ENCODE measurements around the gene TUBB. TPM values are rescaled to one million over a fixed set of nuclear protein-coding genes. Genes with fewer than 3 reads are reported as not detected.
"Not testable (repeated sequence)": the region's sequence is repeated elsewhere in the genome, so short reads cannot be mapped to it uniquely, and the experiment has no call there.

The TUBB gene
- total RNA-seq, 1 donor from 2014 or later = 913 TPM

GRCh38 chr6:30754631-30755030 is 34.5 kb downstream of the TUBB start:
- intact Hi-C loops (cut with micrococcal nuclease) = no loop called here

- intact Hi-C loops (cut with micrococcal nuclease) = not testable (repeated sequence)
Observed at GRCh38 chr6:30756405-30757003, 36.4 kb downstream of the TUBB start.

DNA sequence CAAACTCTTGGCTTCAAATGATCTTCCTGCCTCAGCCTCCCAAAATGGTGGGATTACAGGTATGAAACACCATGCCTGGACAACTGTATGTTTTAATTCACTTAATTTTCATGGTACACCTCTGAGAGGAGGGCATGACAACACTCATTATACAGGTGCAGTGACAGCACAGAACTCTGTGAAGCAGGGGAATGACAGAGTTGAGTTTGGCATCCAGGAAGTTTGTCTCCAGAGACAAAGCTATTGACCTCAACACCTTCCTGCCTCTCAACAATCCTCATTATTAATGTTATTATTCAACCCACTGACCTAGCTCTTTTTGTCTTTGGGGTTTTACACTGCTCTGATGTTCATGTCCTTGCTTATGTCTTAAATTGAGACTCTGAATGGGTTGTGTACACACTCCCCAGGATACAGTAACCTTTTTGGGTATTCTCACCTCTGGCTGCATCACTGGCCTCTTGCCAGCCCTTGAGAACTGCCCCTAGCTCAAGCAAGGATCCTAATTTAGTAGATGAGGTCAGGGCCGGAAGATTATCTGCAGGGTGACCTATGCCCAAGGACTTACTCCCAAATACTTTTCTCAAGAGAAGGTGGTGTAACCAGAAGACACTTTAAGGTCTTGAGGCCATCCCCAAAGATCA is 37.2 kb downstream of the TUBB start:
- intact Hi-C loops (cut with micrococcal nuclease) = no loop called here

DNA sequence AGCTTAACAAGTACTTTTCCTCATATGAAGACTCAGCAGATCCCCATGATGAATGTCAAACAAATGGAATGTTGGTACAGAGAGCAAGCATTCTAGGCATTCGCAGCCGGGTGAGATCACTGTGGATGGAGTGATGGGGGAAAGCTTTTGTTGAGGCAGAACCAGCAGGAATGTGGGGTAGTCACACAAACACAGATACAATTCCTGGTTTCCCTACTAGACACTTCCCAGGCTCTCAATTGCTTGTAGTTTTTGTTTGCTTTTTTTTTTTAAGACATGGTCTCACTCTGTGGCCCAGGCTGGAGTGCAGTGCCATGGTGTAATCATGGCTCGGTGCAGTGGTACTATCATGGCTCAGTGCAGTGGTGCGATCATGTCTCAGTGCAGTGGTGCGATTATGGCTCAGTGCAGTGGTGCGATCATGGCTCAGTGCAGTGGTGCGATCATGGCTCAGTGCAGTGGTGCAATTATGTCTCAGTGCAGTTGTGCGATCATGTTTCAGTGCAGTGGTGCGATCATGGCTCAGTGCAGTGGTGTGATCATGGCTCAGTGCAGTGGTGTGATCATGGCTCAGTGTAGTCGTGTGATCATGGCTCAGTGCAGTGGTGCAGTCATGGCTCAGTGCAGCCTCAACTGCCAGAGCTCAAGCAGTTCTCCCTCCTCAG is 39.6 kb downstream of the TUBB start:
- intact Hi-C loops (cut with micrococcal nuclease) = no loop called here

- intact Hi-C loops (cut with micrococcal nuclease) = no loop called here
Observed at GRCh38 chr6:30760549-30760948, 40.4 kb downstream of the TUBB start.

GRCh38 chr6:30761791-30762429 is 41.8 kb downstream of the TUBB start:
- intact Hi-C loops (cut with micrococcal nuclease) = no loop called here

DNA sequence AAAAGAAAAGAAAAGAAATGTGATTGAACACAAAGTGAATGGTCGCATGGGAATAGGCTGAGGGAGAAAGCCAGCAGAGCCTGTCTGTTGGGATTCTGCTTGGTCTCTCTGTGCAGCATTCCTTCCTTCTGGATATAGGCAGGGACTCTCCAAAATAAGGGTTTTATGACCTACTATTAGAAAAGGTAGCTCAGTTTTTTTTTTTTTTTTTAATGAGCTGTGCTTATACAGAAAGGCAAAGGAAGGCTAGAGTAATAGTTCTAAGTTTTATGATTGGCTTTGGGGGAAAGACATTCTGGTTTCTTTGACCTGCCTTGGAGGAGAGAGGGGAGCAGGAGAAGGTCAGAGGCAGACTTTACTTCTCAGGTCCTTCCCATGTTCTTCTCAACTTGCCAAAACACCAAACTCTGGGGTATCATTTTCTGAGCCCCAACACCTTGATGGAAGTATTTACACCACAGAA is 43.0 kb downstream of the TUBB start:
- intact Hi-C loops (cut with micrococcal nuclease) = no loop called here

DNA sequence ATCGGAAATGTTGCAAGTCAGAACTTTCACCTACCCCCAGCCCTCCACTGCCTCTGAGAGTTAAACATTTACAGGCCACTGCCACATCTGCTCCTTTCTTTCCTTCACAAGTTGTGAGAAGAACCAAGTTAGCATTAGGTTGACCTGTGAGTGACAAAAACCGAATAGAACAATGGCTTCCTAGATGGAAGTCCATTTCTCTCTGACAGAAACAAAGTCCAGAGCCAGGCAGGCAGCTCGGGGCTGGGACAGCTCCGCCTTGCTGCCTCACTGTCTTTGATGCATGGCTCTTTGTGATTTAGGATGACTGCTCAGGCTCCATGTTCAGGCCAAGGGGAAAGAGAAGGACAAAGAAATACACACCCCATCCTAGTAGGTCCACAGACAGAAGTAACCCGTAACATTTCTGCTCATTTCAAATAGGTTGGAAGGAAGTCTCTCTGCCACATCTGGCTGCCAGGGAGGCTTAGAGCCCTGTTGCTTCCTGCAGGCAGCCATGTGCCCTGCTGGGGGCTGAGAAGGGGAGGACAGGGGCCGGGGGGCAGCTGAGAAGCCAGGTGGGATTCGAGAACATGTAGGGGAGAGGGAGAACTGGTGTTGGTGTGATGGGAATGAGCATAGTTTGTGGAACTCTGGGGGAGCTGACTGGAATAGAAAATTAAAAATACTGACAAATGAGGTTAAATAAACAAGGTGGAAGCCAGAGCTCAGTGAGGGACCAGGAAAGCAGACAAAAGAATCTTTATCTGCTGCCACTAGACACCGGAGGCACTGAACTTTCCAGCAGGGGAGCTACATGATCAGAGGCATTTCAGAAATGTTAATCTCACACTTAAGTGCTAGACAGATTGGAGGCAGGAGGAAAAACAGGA is 43.7 kb downstream of the TUBB start:
- intact Hi-C loops (cut with micrococcal nuclease) = no loop called here

DNA sequence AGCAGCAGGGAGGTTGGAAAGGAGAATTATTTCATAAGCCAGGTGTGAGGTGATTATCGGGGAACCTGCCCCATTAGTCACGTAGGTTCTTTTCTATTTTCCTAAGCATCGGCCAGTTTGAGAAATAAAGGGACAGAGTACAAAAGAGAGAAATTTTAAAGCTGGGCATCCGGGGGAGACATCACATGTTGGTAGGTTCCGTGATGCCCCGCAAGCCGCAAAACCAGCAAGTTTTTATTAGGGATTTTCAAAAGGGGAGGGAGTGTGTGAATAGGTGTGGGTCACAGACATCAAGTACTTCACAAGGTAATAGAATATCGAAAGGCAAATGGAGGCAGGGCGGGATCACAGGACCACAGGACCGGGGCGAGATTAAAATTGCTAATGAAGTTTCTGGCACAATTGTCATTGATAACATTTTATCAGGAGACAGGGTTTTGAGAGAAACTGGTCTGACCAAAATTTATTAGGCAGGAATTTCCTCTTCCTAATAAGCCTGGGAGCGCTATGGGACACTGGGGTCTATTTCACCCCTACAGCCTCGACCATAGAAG is 44.4 kb downstream of the TUBB start:
- intact Hi-C loops (cut with micrococcal nuclease) = not testable (repeated sequence)

GRCh38 chr6:30765495-30765894 is 45.3 kb downstream of the TUBB start:
- intact Hi-C loops (cut with micrococcal nuclease) = not testable (repeated sequence)

GRCh38 chr6:30766461-30767157 is 46.5 kb downstream of the TUBB start:
- intact Hi-C loops (cut with micrococcal nuclease) = loop anchor here (1.0 kb wide), 2 partner anchors 22 to 29 kb away; partner anchors contain the start of gene IER3

DNA sequence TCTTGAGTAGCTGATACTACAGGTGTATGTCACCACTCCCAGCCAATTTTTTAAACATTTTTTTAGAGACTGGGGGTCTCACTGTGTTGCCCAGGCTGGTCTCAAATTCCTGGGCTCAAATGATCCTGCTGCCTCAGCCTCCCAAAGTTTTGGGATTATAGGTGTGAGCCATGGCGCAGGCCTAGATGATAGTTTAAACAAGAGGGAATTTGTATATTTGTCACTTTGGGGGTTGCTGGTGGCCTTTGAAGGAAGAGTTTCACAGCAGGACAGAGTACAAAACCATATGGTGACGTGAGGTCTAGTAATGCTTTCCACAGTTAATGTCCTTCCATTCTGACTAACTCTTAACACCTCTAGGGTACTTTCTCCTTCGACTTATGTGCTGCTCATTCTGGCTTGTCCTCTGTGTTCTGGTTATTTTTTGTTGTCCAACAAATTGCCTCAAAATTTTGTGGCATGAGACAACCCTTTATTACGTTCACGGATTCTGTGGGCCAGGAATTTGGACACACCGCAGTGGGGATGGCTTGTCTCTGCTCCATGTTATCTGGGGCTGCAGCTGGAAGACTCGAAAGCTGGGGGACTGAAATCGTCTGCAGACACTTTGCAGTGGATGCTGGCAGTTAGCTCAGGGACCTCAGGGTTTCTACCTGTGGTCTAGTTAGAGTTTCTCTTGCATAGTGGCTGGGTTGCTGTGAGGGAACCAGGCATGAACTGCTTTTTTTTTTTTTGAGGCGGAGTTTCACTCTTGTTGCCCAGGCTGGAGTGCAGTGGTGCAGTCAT is 47.2 kb downstream of the TUBB start:
- intact Hi-C loops (cut with micrococcal nuclease) = loop anchor here (1.0 kb wide), 2 partner anchors 23 to 30 kb away; partner anchors contain the start of gene IER3

- intact Hi-C loops (cut with micrococcal nuclease) = loop anchor here (1.0 kb wide), 2 partner anchors 24 to 31 kb away; partner anchors contain the start of gene IER3
Observed at GRCh38 chr6:30767944-30768301, 47.8 kb downstream of the TUBB start.

DNA sequence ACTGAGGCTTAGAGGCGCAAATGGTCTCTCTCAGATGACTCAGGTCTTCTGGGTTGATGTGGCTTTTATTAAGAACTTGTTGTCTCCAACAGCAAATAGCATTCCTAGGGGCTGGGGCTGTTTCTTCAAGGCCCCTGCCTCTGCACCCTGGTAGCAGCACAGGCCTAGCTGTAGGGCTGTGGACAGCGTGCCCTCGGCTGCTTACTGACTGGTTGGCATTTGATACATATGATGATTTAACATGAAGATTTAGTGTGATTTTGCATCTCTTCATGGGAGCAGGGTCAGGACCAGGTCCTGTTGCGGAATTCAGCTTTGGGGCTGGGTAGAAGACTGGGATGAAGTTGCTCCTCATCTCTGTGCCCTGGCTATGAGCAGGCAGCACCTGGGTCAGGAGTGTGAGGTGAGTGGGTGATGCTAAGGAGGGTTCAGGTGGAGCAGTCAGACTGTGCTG is 48.5 kb downstream of the TUBB start:
- intact Hi-C loops (cut with micrococcal nuclease) = loop anchor here (1.0 kb wide), 2 partner anchors 10 to 25 kb away; no protein-coding TSS in a partner anchor

- intact Hi-C loops (cut with micrococcal nuclease) = loop anchor here (1.0 kb wide), 2 partner anchors 9 to 24 kb away; no protein-coding TSS in a partner anchor
Observed at GRCh38 chr6:30769088-30769852, 49.1 kb downstream of the TUBB start.

DNA sequence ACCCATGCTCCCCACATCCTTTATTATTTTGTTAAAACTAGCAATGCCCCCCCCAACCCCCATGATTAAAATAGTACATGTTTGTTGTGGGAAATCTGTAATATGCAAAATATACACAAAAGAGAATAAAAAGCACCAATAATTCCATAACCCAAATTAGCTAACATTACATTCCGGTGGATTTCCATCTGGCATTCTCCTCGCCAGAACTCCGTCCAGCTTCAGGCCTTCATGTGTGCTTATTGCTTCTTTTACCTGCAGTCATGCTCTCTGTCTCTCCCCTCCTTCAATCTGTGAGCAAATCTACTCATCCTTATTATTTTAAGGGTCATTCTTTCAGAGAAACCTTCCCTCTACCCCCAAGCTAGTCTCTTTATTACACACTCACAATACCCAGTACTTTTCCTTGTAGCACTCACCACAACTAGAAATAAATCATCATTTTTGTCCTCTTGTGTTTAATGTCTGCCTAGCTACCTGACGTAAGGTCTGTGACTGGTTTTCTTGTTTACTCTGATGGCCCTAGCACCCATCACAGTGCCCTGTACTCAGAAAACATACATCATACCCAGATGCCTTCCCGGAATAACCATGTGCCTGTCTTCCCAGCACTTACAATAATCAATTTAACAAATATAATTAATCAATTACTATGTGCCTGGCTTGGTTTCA is 49.8 kb downstream of the TUBB start:
- intact Hi-C loops (cut with micrococcal nuclease) = loop anchor here (1.0 kb wide), 3 partner anchors 8 to 23 kb away; no protein-coding TSS in a partner anchor

- intact Hi-C loops (cut with micrococcal nuclease) = loop anchor here (1.0 kb wide), 1 partner anchor 18 kb away; no protein-coding TSS in a partner anchor
Observed at GRCh38 chr6:30770592-30770991, 50.4 kb downstream of the TUBB start.
